PC-3 (cell line): ENCODE measurements around the gene ANTKMT. TPM values are rescaled to one million over a fixed set of nuclear protein-coding genes. Genes with fewer than 3 reads are reported as not detected.

Source experiments
- ATAC-seq: fragments of 200-7000 bp; cut with Tn5 transposase; 2 replicates; pipeline ENCODE4 v1.9.1; 2020; ENCODE audit warnings: mild to moderate bottlenecking, moderate library complexity
- BruUV-seq: library from RNA; stranded (reverse); fragments of 400-500 nt; replicated peaks from 2 replicates; lab custom pipeline; 2021; lab: Mats Ljungman, UMichigan
- CTCF ChIA-PET: fragments of 300-600 bp; sonication (Branson Sonifier 250); formaldehyde crosslinking; loops from one replicate; lab custom pipeline; 2022; ENCODE audit warnings: antibody characterized with exemption; lab: Charles Lee
- POLR2A ChIA-PET: fragments of 300-600 bp; sonication (Branson Sonifier 250); formaldehyde crosslinking; loops from one replicate; lab custom pipeline; 2022; ENCODE audit warnings: antibody characterized with exemption; ENCODE audit not compliant: unreplicated experiment; lab: Charles Lee
- DNase-seq: peaks from one replicate; pipeline ENCODE4 v3.0.0-alpha.2; 2015
- H2AFZ ChIP-seq: fragments of 300-600 bp; sonication (generic); 2 replicates; pipeline ENCODE4 v1.6.0; 2016; ENCODE audit warnings: antibody characterized with exemption, low read length
- H3F3A ChIP-seq: fragments of 300-600 bp; sonication (generic); one replicate; pipeline ENCODE4 v1.6.0; 2017; ENCODE audit warnings: antibody characterized with exemption, low read length, control low read depth, mild to moderate bottlenecking; ENCODE audit not compliant: unreplicated experiment
- H3K27ac ChIP-seq: fragments of 300-600 bp; sonication (generic); 2 replicates; pipeline ENCODE4 v1.5.1; 2016; ENCODE audit warnings: mild to moderate bottlenecking, low read length
- H3K27me3 ChIP-seq: fragments of 300-600 bp; sonication (generic); 2 replicates; pipeline ENCODE4 v1.6.1; 2016; ENCODE audit warnings: low read length, mixed read lengths
- H3K36me3 ChIP-seq: fragments of 300-600 bp; sonication (generic); 2 replicates; pipeline ENCODE4 v1.6.1; 2016; ENCODE audit warnings: low read depth, mixed run types, low read length, mixed read lengths
- H3K4me1 ChIP-seq: fragments of 300-600 bp; sonication (generic); 2 replicates; pipeline ENCODE4 v1.5.1; 2016; ENCODE audit warnings: low read length; ENCODE audit not compliant: insufficient read depth
- H3K4me2 ChIP-seq: fragments of 300-600 bp; sonication (generic); 2 replicates; pipeline ENCODE4 v1.6.0; 2016; ENCODE audit warnings: low read length
- H3K4me3 ChIP-seq: fragments of 300-600 bp; sonication (generic); 2 replicates; pipeline ENCODE4 v1.5.1; 2016; ENCODE audit warnings: mild to moderate bottlenecking, low read length, mixed read lengths
- H3K79me2 ChIP-seq: fragments of 300-600 bp; sonication (generic); 2 replicates; pipeline ENCODE4 v1.6.1; 2017; ENCODE audit warnings: low read length, mixed read lengths
- H3K9ac ChIP-seq: fragments of 300-600 bp; sonication (generic); 2 replicates; pipeline ENCODE4 v1.6.0; 2016; ENCODE audit warnings: mild to moderate bottlenecking, low read length
- H3K9me2 ChIP-seq: fragments of 300-600 bp; sonication (generic); replicated peaks from 2 replicates; pipeline ENCODE4 v1.6.1; 2016; ENCODE audit warnings: mixed run types, low read length, mixed read lengths
- H3K9me3 ChIP-seq: fragments of 300-600 bp; sonication (generic); 2 replicates; pipeline ENCODE4 v1.6.1; 2016; ENCODE audit warnings: low read length, mixed read lengths
- H4K20me1 ChIP-seq: fragments of 300-600 bp; sonication (generic); 2 replicates; pipeline ENCODE4 v1.6.1; 2016; ENCODE audit warnings: low read length, mixed read lengths
- CTCF ChIP-seq: fragments of 300-600 bp; sonication (generic); conservative IDR thresholded peaks from 2 replicates; pipeline ENCODE4 v1.5.1; 2017; ENCODE audit warnings: antibody characterized with exemption, low read depth, mild to moderate bottlenecking, low read length
- EZH2 ChIP-seq: fragments of 300-600 bp; sonication (generic); IDR thresholded peaks from one replicate; pipeline ENCODE4 v1.6.1; 2017; ENCODE audit warnings: antibody characterized with exemption, mild to moderate bottlenecking, low read length; ENCODE audit not compliant: unreplicated experiment
- EZH2phosphoT487 ChIP-seq: fragments of 300-600 bp; sonication (generic); IDR thresholded peaks from 2 replicates; pipeline ENCODE4 v1.6.1; 2018; ENCODE audit warnings: mild to moderate bottlenecking, antibody characterized with exemption, low read length, borderline replicate concordance
- intact Hi-C: fragments of 100-400 bp; cut with micrococcal nuclease; formaldehyde crosslinking; loops from 2 replicates; pipeline ENCODE4 v1.9.0; 2023
- total RNA-seq: library from RNA; depleted of rRNA; stranded (reverse); fragments of >200 nt; gene quantifications from 2 replicates; pipeline ENCODE4 v1.2.3, GENCODE V29; 2014

ANTKMT gene
- total RNA-seq, 1 experiment from 2014 or later: 77.3 TPM

- no peak overlapping the region for H3K27ac ChIP-seq
- H3K79me2 ChIP-seq: no peaks in the 10 kb centered on the region
- no TSS peak for BruUV-seq
- H3K36me3 ChIP-seq: no peaks in the 10 kb centered on the region
- TF ChIP-seq EZH2 (no peak), CTCF (no peak), EZH2phosphoT487 (0 out of 2 replicates have a peak, but pooled peaks have one; percentile 46)
- H3K9ac ChIP-seq: peak overlapping the region; percentile 26
- no peaks in the 10 kb centered on the region for H3K27me3 ChIP-seq
- peak overlapping the region; percentile 80 for H2AFZ ChIP-seq
- H3K9me3 ChIP-seq: no peaks in the 10 kb centered on the region
- peak; percentile 62 for DNase-seq
- H3F3A ChIP-seq: peaks cover 4% of the 10 kb centered on the region
- POLR2A ChIA-PET: interaction anchor here (0.6 to 1.1 kb wide), 4 partner anchors 32 to 112 kb away, joined by 3 to 9 read pairs (median 4); partner anchors contain the start of genes CHTF18, METTL26 and RPUSD1
- H3K9me2 ChIP-seq: no peaks in the 10 kb centered on the region
- CTCF ChIA-PET: no interaction called here
- H3K4me2 ChIP-seq: peak overlapping the region; percentile 88
- H4K20me1 ChIP-seq: no peaks in the 10 kb centered on the region
- H3K4me3 ChIP-seq: peak overlapping the region; percentile 63
- intact Hi-C loops: no loop called here
- ATAC-seq: peak; percentile 62
- H3K4me1 ChIP-seq: peaks cover 14% of the 10 kb centered on the region; the same call in 1 of the 2 replicates
Observed at GRCh38 chr16:695355-696089, 25.4 kb upstream of the ANTKMT start.

- Histone ChIP-seq H3K4me2 (no peak overlapping the region), H3K4me3 (no peak overlapping the region), H3K4me1 (peaks cover 14% of the 10 kb centered on the region; the same call in 1 of the 2 replicates), H3K9me2 (no peaks in the 10 kb centered on the region), H3K27me3 (0 out of 2 replicates have a peak, but pooled peaks cover 6% of the 10 kb centered on the region), H4K20me1 (no peaks in the 10 kb centered on the region), H3K9me3 (no peaks in the 10 kb centered on the region), H3K36me3 (no peaks in the 10 kb centered on the region), H3K79me2 (no peaks in the 10 kb centered on the region), H3K27ac (no peak overlapping the region), H3F3A (no peaks in the 10 kb centered on the region), H3K9ac (no peak overlapping the region), H2AFZ (no peak overlapping the region)
- no peak for TF ChIP-seq EZH2
- no peak for TF ChIP-seq CTCF
- TF ChIP-seq EZH2phosphoT487: no peak
- DNase-seq (no peak), ATAC-seq (no peak)
- BruUV-seq: no TSS peak
- POLR2A ChIA-PET: no interaction called here
- CTCF ChIA-PET: no interaction called here
- intact Hi-C loops: no loop called here
Observed at GRCh38 chr16:698911-699671, 21.9 kb upstream of the ANTKMT start.
